Measurements from ENCODE around the gene ARHGAP42.

- TF ChIP-seq EZH2 (IDR thresholded peaks at IDR 0.05; ENCODE audit: insufficient read depth, poor library complexity, severe bottlenecking) (no peak), EZH2phosphoT487 (IDR thresholded peaks at IDR 0.05; ENCODE audit: insufficient read depth, low read depth) (no peak)
Observed at GRCh38 chr11:100841711-100842407, 154.8 kb downstream of the ARHGAP42 start.
